CD8-positive, alpha-beta memory T cell (primary cell): ENCODE measurements around the gene STIMATE. TPM values are rescaled to one million over a fixed set of nuclear protein-coding genes. Genes with fewer than 3 reads are reported as not detected.

Experiments used
- CTCF ChIA-PET: fragments of 350-600 bp; sonication (Branson Sonifier 250); formaldehyde crosslinking; loops from one replicate; lab custom pipeline; 2021; ENCODE audit warnings: antibody characterized with exemption; lab: Charles Lee
- POLR2A ChIA-PET: fragments of 350-600 bp; sonication (Branson Sonifier 250); formaldehyde crosslinking; loops from one replicate; lab custom pipeline; 2021; ENCODE audit warnings: antibody characterized with exemption; lab: Charles Lee
- DNase-seq, 5 donors: peaks; one replicate each; pipeline versions ENCODE4 v3.0.0 to v3.0.0-alpha.2; 2020 to 2022; ENCODE audit warnings: mixed read lengths in 1 of 5
- H3K27ac ChIP-seq: one replicate; pipeline ENCODE4 v1.7.0; 2013; ENCODE audit warnings: low read depth, mild to moderate bottlenecking, low read length, moderate library complexity
- H3K27me3 ChIP-seq: 2 replicates; pipeline ENCODE4 v1.7.0; 2013; ENCODE audit warnings: low read length, mild to moderate bottlenecking; ENCODE audit not compliant: insufficient read depth, poor library complexity, severe bottlenecking
- H3K36me3 ChIP-seq: 2 replicates; pipeline ENCODE4 v1.7.0; 2013; ENCODE audit warnings: mild to moderate bottlenecking, low read length, moderate library complexity; ENCODE audit not compliant: insufficient read depth
- H3K4me1 ChIP-seq: 2 replicates; pipeline ENCODE4 v1.7.0; 2013; ENCODE audit warnings: mild to moderate bottlenecking, low read length, moderate library complexity; ENCODE audit not compliant: insufficient read depth
- H3K4me3 ChIP-seq: 2 replicates; pipeline ENCODE4 v1.7.0; 2013; ENCODE audit warnings: mild to moderate bottlenecking, low read length
- H3K9me3 ChIP-seq: 2 replicates; pipeline ENCODE4 v1.7.0; 2013; ENCODE audit warnings: mild to moderate bottlenecking, low read length
- H3K27ac Mint-ChIP-seq, 8 donors: one replicate each; pipeline ENCODE4 v1.8.0; 2020 to 2021; ENCODE audit warnings: mixed read lengths in 8 of 8, mild to moderate bottlenecking in 6 of 8, inconsistent platforms in 3 of 8, moderate library complexity in 3 of 8
- H3K27me3 Mint-ChIP-seq, 2 donors: one replicate each; pipeline ENCODE4 v1.8.0; 2020 to 2021; ENCODE audit warnings: mixed read lengths in 2 of 2, mild to moderate bottlenecking in 1 of 2, moderate library complexity in 1 of 2
- H3K36me3 Mint-ChIP-seq, 3 donors: one replicate each; pipeline ENCODE4 v1.8.0; 2020 to 2021; ENCODE audit warnings: mixed read lengths in 3 of 3, inconsistent platforms in 1 of 3, mild to moderate bottlenecking in 1 of 3
- H3K4me1 Mint-ChIP-seq, 3 donors: one replicate each; pipeline ENCODE4 v1.8.0; 2020 to 2021; ENCODE audit warnings: mixed read lengths in 3 of 3, inconsistent platforms in 1 of 3, mild to moderate bottlenecking in 1 of 3
- H3K4me3 Mint-ChIP-seq, 7 donors: one replicate each; pipeline ENCODE4 v1.8.0; 2020 to 2021; ENCODE audit warnings: mixed read lengths in 7 of 7, mild to moderate bottlenecking in 6 of 7, moderate library complexity in 4 of 7, inconsistent platforms in 2 of 7
- H3K9me3 Mint-ChIP-seq, 5 donors: one replicate each; pipeline ENCODE4 v1.8.0; 2020 to 2022; ENCODE audit warnings: mixed read lengths in 5 of 5, mild to moderate bottlenecking in 3 of 5, moderate library complexity in 2 of 5, inconsistent platforms in 1 of 5
- polyA plus RNA-seq: library from polyadenylated mRNA; unstranded; fragments of 300-500 nt; fragmentation: Illumina TruSeq; gene quantifications from one replicate; pipeline ENCODE4 v1.2.3, GENCODE V29; 2021
- total RNA-seq, 2 experiments: library from RNA; stranded (reverse); gene quantifications; one replicate each; pipeline ENCODE4 v1.2.3, GENCODE V29; 2021

Gene STIMATE
- total and polyA plus RNA-seq, 3 experiments from 2014 or later: 10.8 to 39.1 (median 35.0) TPM

DNA sequence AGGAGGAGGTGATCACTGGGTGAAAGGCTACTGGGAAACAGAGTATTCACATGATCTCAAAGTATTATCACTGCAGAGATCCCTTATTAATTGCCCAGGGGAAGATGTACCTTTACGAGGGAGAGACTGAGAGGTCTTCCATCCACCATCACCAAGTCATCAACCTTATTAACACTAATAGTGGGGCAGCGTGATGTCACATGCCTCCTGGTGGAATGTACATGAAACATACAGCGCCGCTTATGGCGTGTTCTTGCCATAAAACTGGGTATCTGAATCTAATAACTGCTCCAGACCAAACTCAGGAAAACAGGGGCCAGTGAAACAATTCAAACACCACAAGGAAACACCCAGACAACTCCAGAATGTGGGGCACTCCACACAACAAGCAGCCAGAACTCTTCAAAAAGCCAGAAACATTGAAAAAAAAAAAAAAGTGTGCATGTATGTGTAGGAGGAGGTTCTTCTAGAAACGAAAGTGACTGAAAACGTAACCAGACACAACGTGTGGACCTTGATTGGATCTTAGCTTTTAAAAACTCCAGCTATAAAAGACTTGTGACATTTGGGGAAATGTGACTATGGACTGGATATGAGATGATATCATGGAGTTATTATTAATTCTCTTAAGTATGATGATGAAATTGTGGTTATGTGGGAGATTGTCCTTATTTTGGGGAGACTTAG is 4.6 kb downstream of the STIMATE start:
- peaks cover 70 to 86% (median 83%) of the 10 kb centered on the region in 3 donors for H3K4me1 Mint-ChIP-seq

DNA sequence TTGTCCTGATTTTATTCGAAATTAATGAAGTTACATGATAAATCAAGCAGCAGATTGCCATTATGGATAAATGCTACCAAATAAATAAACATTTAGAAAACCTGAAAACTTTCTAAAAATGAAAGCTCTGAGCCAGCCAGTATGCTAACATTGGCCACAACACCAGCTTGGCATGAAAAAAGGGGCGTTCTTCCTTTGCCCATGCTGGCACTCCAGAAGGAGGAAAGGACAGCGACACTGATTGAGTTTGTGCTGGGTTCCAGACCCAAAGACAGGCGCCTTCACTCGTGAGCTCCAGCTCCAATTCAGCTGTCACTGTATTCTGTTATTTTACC is 5.1 kb downstream of the STIMATE start:
- CTCF ChIA-PET: interaction anchor here (1.0 to 2.2 kb wide), 5 partner anchors 9 to 155 kb away, joined by 3 to 8 read pairs (median 5); no protein-coding TSS in a partner anchor
- H3K4me3 Mint-ChIP-seq: peak overlapping the region; percentile 76 to 90 (median 89)
- DNase-seq: no peak
- H3K27ac Mint-ChIP-seq: peak overlapping the region; percentile 75 to 97 (median 92)
- Histone ChIP-seq H3K4me3 (peak overlapping the region; percentile 33), H3K9me3 (no peaks in the 10 kb centered on the region), H3K27me3 (no peaks in the 10 kb centered on the region), H3K36me3 (no peaks in the 10 kb centered on the region), H3K4me1 (peaks cover 54% of the 10 kb centered on the region), H3K27ac (peak overlapping the region; percentile 13)
- H3K4me1 Mint-ChIP-seq: peaks cover 72 to 88% (median 86%) of the 10 kb centered on the region in 3 donors
- H3K9me3 Mint-ChIP-seq: no peaks in the 10 kb centered on the region
- POLR2A ChIA-PET: interaction anchor here (1.3 kb wide), 1 partner anchor 154 kb away, joined by 3 read pairs; the partner anchor contains the start of gene SFMBT1
- H3K36me3 Mint-ChIP-seq: peaks cover 0 to 13% (median 0%) of the 10 kb centered on the region in 3 donors
- no peaks in the 10 kb centered on the region for H3K27me3 Mint-ChIP-seq

More for the DNA sequence above, 4.6 kb downstream of the STIMATE start:
- POLR2A ChIA-PET: interaction anchor here (0.7 to 1.3 kb wide), 2 partner anchors 152 to 153 kb away, joined by 3 read pairs; partner anchors contain the start of gene SFMBT1
- peak overlapping the region; percentile 76 to 90 (median 89) for H3K4me3 Mint-ChIP-seq
- Histone ChIP-seq H3K4me1 (peaks cover 54% of the 10 kb centered on the region), H3K27me3 (no peaks in the 10 kb centered on the region), H3K9me3 (no peaks in the 10 kb centered on the region), H3K27ac (peak overlapping the region; percentile 13), H3K4me3 (peak overlapping the region; percentile 33), H3K36me3 (no peaks in the 10 kb centered on the region)
- peak overlapping the region; percentile 75 to 97 (median 92) for H3K27ac Mint-ChIP-seq
- H3K27me3 Mint-ChIP-seq: no peaks in the 10 kb centered on the region
- peaks cover 0 to 13% (median 0%) of the 10 kb centered on the region in 3 donors for H3K36me3 Mint-ChIP-seq
- CTCF ChIA-PET: interaction anchor here (0.7 to 2.2 kb wide), 12 partner anchors 9 to 154 kb away, joined by 3 to 8 read pairs (median 4); partner anchors contain the start of gene SFMBT1
- no peaks in the 10 kb centered on the region for H3K9me3 Mint-ChIP-seq
- DNase-seq: peak; percentile 8 to 65 (median 19)

GRCh38 chr3:52891615-52892081 is 5.7 kb downstream of the STIMATE start:
- Mint-ChIP-seq H3K4me3 (peak overlapping the region; percentile 23 to 89 (median 68)), H3K27me3 (no peaks in the 10 kb centered on the region), H3K4me1 (peaks cover 69 to 92% (median 87%) of the 10 kb centered on the region in 3 donors), H3K36me3 (peaks cover 0 to 14% (median 0%) of the 10 kb centered on the region in 3 donors), H3K27ac (peak overlapping the region; percentile 57 to 97 (median 87)), H3K9me3 (no peaks in the 10 kb centered on the region)
- ChIA-PET CTCF (interaction anchor here (1.5 to 2.2 kb wide), 3 partner anchors 10 to 20 kb away, joined by 5 to 8 read pairs (median 7); no protein-coding TSS in a partner anchor), POLR2A (no interaction called here)
- Histone ChIP-seq H3K27me3 (no peaks in the 10 kb centered on the region), H3K27ac (no peak overlapping the region), H3K36me3 (no peaks in the 10 kb centered on the region), H3K9me3 (no peaks in the 10 kb centered on the region), H3K4me3 (no peak overlapping the region), H3K4me1 (peaks cover 51% of the 10 kb centered on the region)
- no peak for DNase-seq

- no peaks in the 10 kb centered on the region for H3K36me3 ChIP-seq
- H3K27ac ChIP-seq: no peak overlapping the region
- Mint-ChIP-seq H3K9me3 (no peaks in the 10 kb centered on the region), H3K27me3 (no peaks in the 10 kb centered on the region), H3K36me3 (peaks cover 0 to 16% (median 0%) of the 10 kb centered on the region in 3 donors), H3K27ac (peak overlapping the region; percentile 57 to 97 (median 87)), H3K4me3 (peak overlapping the region in 5 of 7 donors; percentile 53 to 89 (median 68)), H3K4me1 (peaks cover 64 to 88% (median 85%) of the 10 kb centered on the region in 3 donors)
- no peak overlapping the region for H3K4me3 ChIP-seq
- H3K9me3 ChIP-seq: no peaks in the 10 kb centered on the region
- ChIA-PET POLR2A (no interaction called here), CTCF (interaction anchor here (1.5 kb wide), 1 partner anchor 10 kb away, joined by 7 read pairs; no protein-coding TSS in a partner anchor)
- H3K27me3 ChIP-seq: no peaks in the 10 kb centered on the region
- DNase-seq: peak in 1 of 5 donors; percentile 7
- peaks cover 46% of the 10 kb centered on the region for H3K4me1 ChIP-seq
Measured at GRCh38 chr3:52891164-52891563, 6.2 kb downstream of the STIMATE start.

GRCh38 chr3:52890735-52891134 is 6.6 kb downstream of the STIMATE start:
- Mint-ChIP-seq H3K27me3 (no peaks in the 10 kb centered on the region), H3K27ac (peak overlapping the region in 6 of 8 donors; percentile 57 to 97 (median 84)), H3K4me3 (peak overlapping the region in 3 of 7 donors; percentile 53 to 88 (median 65)), H3K4me1 (peaks cover 60 to 84% (median 80%) of the 10 kb centered on the region in 3 donors), H3K9me3 (no peaks in the 10 kb centered on the region), H3K36me3 (peaks cover under 1 to 20% (median 3%) of the 10 kb centered on the region in 3 donors)
- H3K9me3 ChIP-seq: no peaks in the 10 kb centered on the region
- no peak overlapping the region for H3K27ac ChIP-seq
- no peaks in the 10 kb centered on the region for H3K27me3 ChIP-seq
- DNase-seq: no peak
- H3K36me3 ChIP-seq: peaks cover 2% of the 10 kb centered on the region
- peaks cover 42% of the 10 kb centered on the region for H3K4me1 ChIP-seq
- ChIA-PET CTCF (no interaction called here), POLR2A (no interaction called here)
- H3K4me3 ChIP-seq: no peak overlapping the region

GRCh38 chr3:52889901-52890300 is 7.4 kb downstream of the STIMATE start:
- Histone ChIP-seq H3K27me3 (no peaks in the 10 kb centered on the region), H3K36me3 (peaks cover 8% of the 10 kb centered on the region), H3K4me1 (peaks cover 34% of the 10 kb centered on the region), H3K9me3 (no peaks in the 10 kb centered on the region), H3K4me3 (no peak overlapping the region), H3K27ac (no peak overlapping the region)
- CTCF ChIA-PET: interaction anchor here (1.5 kb wide), 1 partner anchor 11 kb away, joined by 3 read pairs; no protein-coding TSS in a partner anchor
- Mint-ChIP-seq H3K27ac (peak overlapping the region in 1 of 8 donors; percentile 46), H3K36me3 (peaks cover 8 to 28% (median 10%) of the 10 kb centered on the region in 3 donors), H3K27me3 (no peaks in the 10 kb centered on the region), H3K4me1 (peaks cover 51 to 77% (median 72%) of the 10 kb centered on the region in 3 donors), H3K4me3 (peak overlapping the region in 1 of 7 donors; percentile 19), H3K9me3 (no peaks in the 10 kb centered on the region)
- POLR2A ChIA-PET: no interaction called here
- DNase-seq: no peak

GRCh38 chr3:52887166-52887565 is 10.2 kb downstream of the STIMATE start:
- no peak overlapping the region for H3K4me3 ChIP-seq
- H3K9me3 ChIP-seq: no peaks in the 10 kb centered on the region
- H3K36me3 Mint-ChIP-seq: peaks cover 13 to 41% (median 17%) of the 10 kb centered on the region in 3 donors
- ChIA-PET CTCF (no interaction called here), POLR2A (no interaction called here)
- no peak for DNase-seq
- H3K27me3 Mint-ChIP-seq: no peaks in the 10 kb centered on the region
- H3K27me3 ChIP-seq: no peaks in the 10 kb centered on the region
- H3K4me3 Mint-ChIP-seq: no peak overlapping the region
- H3K27ac Mint-ChIP-seq: no peak overlapping the region
- no peaks in the 10 kb centered on the region for H3K9me3 Mint-ChIP-seq
- H3K36me3 ChIP-seq: peaks cover 8% of the 10 kb centered on the region
- H3K4me1 ChIP-seq: peaks cover 11% of the 10 kb centered on the region
- no peak overlapping the region for H3K27ac ChIP-seq
- peaks cover 28 to 64% (median 62%) of the 10 kb centered on the region in 3 donors for H3K4me1 Mint-ChIP-seq
